Mesendoderm (in vitro differentiated cells): ENCODE results near the gene MOXD1.

Experiments used
- DNase-seq: peaks from one replicate; pipeline ENCODE4 v3.0.0; 2013
- H2AK5ac ChIP-seq: 2 replicates; pipeline ENCODE4 v1.6.1; 2013; ENCODE audit warnings: low read length, inconsistent platforms
- H2BK120ac ChIP-seq: 2 replicates; pipeline ENCODE4 v1.6.1; 2013; ENCODE audit warnings: low read depth, mild to moderate bottlenecking, low read length, moderate library complexity, mixed read lengths
- H2BK15ac ChIP-seq: replicated peaks from 2 replicates; pipeline ENCODE4 v1.6.1; 2013; ENCODE audit warnings: low read depth, mild to moderate bottlenecking, moderate library complexity
- H2BK5ac ChIP-seq: 2 replicates; pipeline ENCODE4 v1.6.1; 2013; ENCODE audit warnings: low read length, inconsistent platforms
- H3K18ac ChIP-seq: 2 replicates; pipeline ENCODE4 v1.6.1; 2013; ENCODE audit warnings: mild to moderate bottlenecking, low read length, mixed read lengths
- H3K23ac ChIP-seq: one replicate; pipeline ENCODE4 v1.6.1; 2013; ENCODE audit warnings: low read length
- H3K27ac ChIP-seq: 2 replicates; pipeline ENCODE4 v1.5.1; 2013; ENCODE audit warnings: low read depth, mild to moderate bottlenecking, inconsistent platforms, low read length, moderate library complexity
- H3K27me3 ChIP-seq: 2 replicates; pipeline ENCODE4 v1.6.1; 2013; ENCODE audit warnings: low read length, control low read depth, mild to moderate bottlenecking, inconsistent platforms; ENCODE audit not compliant: insufficient read depth, poor library complexity
- H3K36me3 ChIP-seq: 2 replicates; pipeline ENCODE4 v1.6.1; 2013; ENCODE audit warnings: low read length, inconsistent platforms; ENCODE audit not compliant: control insufficient read depth, insufficient read depth
- H3K4ac ChIP-seq: one replicate; pipeline ENCODE4 v1.6.1; 2013; ENCODE audit warnings: low read depth, mild to moderate bottlenecking, low read length, moderate library complexity
- H3K4me1 ChIP-seq: 2 replicates; pipeline ENCODE4 v1.6.1; 2013; ENCODE audit warnings: low read depth, low read length, inconsistent platforms; ENCODE audit not compliant: control insufficient read depth
- H3K4me2 ChIP-seq: 2 replicates; pipeline ENCODE4 v1.6.1; 2013; ENCODE audit warnings: low read length
- H3K4me3 ChIP-seq: 2 replicates; pipeline ENCODE4 v1.5.1; 2013; ENCODE audit warnings: mild to moderate bottlenecking, low read length
- H3K56ac ChIP-seq: one replicate; pipeline ENCODE4 v1.6.1; 2013; ENCODE audit warnings: low read length
- H3K79me1 ChIP-seq: 2 replicates; pipeline ENCODE4 v1.6.1; 2013; ENCODE audit warnings: low read length, inconsistent platforms
- H3K79me2 ChIP-seq: 2 replicates; pipeline ENCODE4 v1.6.1; 2013; ENCODE audit warnings: mild to moderate bottlenecking, low read length; ENCODE audit not compliant: control insufficient read depth, insufficient read depth
- H3K9ac ChIP-seq: 2 replicates; pipeline ENCODE4 v1.6.1; 2013; ENCODE audit warnings: low read length, inconsistent platforms
- H4K5ac ChIP-seq: one replicate; pipeline ENCODE4 v1.6.1; 2013; ENCODE audit warnings: low read length
- H4K8ac ChIP-seq: one replicate; pipeline ENCODE4 v1.6.1; 2013; ENCODE audit warnings: low read depth, mild to moderate bottlenecking, control low read depth, low read length, moderate library complexity
- WGBS: extraction: QIAGEN DNeasy Blood & Tissue Kit; methylation state at CpG from one replicate; pipeline ENCODE4 v1.1.7; 2013; ENCODE audit warnings: low lambda C conversion rate, missing lambda C conversion rate; ENCODE audit not compliant: insufficient coverage; ENCODE audit errors: extremely low coverage; 5-methylcytosine and 5-hydroxymethylcytosine counted together

Gene MOXD1

DNA sequence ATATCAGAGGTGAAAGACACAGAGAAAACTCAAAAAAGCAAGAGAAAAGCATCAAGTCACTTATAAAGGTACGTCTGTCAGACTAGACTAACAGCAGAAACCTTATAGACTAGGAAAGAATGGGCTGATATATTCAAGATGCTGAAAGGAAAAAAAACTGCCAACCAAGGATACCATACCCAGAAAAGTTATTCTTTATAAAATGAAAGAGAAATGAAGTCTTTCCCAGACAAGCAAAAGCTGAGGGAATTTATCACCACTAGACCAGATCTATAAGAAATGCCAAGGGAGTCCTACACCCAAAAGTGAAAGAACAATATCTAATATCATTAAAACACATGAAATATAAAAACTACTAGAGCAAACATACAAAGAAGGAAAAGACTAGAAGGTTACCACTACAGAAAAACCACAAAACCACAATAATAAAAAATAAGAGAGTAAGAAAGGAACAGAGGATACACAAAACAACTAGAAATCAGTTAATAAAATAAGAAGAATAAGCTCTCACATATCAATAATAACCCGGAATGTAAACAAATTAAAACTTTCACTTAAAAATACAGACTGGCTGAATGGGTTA is 6.2 kb downstream of the MOXD1 start:
- DNase-seq, result no peak
- WGBS, result no CpG with 5 or more reads among the region's 2 CpGs

DNA sequence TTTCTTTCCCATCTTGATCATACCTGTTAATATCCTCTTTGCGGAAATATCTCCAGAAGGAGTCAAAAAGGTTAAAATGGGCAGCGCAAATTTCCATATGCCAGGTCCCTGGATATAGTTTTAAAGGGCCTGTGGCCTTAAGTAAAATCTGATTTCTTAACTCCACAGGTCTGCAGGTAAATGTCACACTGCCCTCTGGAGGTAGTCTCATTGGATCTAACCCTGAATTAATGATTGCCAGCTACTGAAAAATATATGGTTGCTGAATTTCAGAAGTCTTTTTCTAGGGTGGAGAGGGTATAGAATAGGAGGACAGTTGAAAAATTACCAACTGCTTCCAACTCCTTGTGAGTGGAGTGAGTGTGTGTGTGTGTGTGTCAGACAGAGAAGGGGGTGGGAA is 8.5 kb downstream of the MOXD1 start:
- no peak overlapping the region for H3K4me2 ChIP-seq
- no peak overlapping the region for H2BK15ac ChIP-seq
- peak; percentile 51 for DNase-seq
- WGBS, result no CpG with 5 or more reads among the region's 2 CpGs
- H3K23ac ChIP-seq, result no peak overlapping the region
- H3K18ac ChIP-seq, result no peak overlapping the region
- no peaks in the 10 kb centered on the region for H3K27me3 ChIP-seq
- no peak overlapping the region for H3K9ac ChIP-seq
- no peaks in the 10 kb centered on the region for H3K4me1 ChIP-seq
- H2AK5ac ChIP-seq, result no peak overlapping the region
- H3K56ac ChIP-seq, result no peak overlapping the region
- no peaks in the 10 kb centered on the region for H3K79me2 ChIP-seq
- H3K4me3 ChIP-seq, result no peak overlapping the region
- H3K36me3 ChIP-seq, result no peaks in the 10 kb centered on the region
- H2BK5ac ChIP-seq, result no peak overlapping the region
- H4K8ac ChIP-seq, result no peak overlapping the region
- H4K5ac ChIP-seq, result no peak overlapping the region
- H2BK120ac ChIP-seq, result no peak overlapping the region
- no peaks in the 10 kb centered on the region for H3K79me1 ChIP-seq
- no peak overlapping the region for H3K27ac ChIP-seq
- no peak overlapping the region for H3K4ac ChIP-seq

More for the DNA sequence above, 6.2 kb downstream of the MOXD1 start:
- Histone ChIP-seq H3K27me3 (peaks cover 2% of the 10 kb centered on the region), H3K79me1 (no peaks in the 10 kb centered on the region), H3K79me2 (no peaks in the 10 kb centered on the region), H3K27ac (no peak overlapping the region), H2AK5ac (no peak overlapping the region), H3K18ac (no peak overlapping the region), H3K4me3 (no peak overlapping the region), H2BK15ac (no peak overlapping the region), H3K9ac (no peak overlapping the region), H4K5ac (no peak overlapping the region), H2BK120ac (no peak overlapping the region), H3K4me1 (no peaks in the 10 kb centered on the region), H3K56ac (no peak overlapping the region), H3K4ac (no peak overlapping the region), H4K8ac (no peak overlapping the region), H3K23ac (no peak overlapping the region), H3K36me3 (no peaks in the 10 kb centered on the region), H2BK5ac (no peak overlapping the region), H3K4me2 (no peak overlapping the region)

DNA sequence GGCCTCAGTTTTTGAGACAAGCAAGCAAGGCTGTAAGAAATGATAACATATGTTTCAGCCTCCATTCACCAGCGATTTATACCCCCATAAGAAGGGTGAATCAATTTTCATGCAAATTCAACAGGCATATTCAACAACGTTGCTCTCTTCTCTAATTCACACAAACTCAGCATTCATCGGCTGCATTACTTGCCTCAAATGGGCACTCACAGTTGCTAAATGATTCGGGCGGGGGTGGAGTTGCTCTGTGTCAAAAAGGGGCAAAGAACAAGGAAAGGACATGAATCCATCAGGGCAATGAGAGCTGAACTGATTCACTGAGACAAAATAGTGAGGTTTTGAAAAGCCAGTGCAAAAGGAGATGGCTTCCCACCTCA is 9.0 kb downstream of the MOXD1 start:
- H3K4me2 ChIP-seq, result no peak overlapping the region
- no peak overlapping the region for H3K4me3 ChIP-seq
- no peaks in the 10 kb centered on the region for H3K79me2 ChIP-seq
- no peak overlapping the region for H2AK5ac ChIP-seq
- no peak overlapping the region for H3K18ac ChIP-seq
- H3K23ac ChIP-seq, result no peak overlapping the region
- H4K8ac ChIP-seq, result no peak overlapping the region
- no peak overlapping the region for H2BK5ac ChIP-seq
- no peak overlapping the region for H2BK120ac ChIP-seq
- H3K36me3 ChIP-seq, result no peaks in the 10 kb centered on the region
- DNase-seq, result no peak
- WGBS, result no CpG with 5 or more reads among the region's 5 CpGs
- no peak overlapping the region for H3K9ac ChIP-seq
- no peaks in the 10 kb centered on the region for H3K79me1 ChIP-seq
- no peak overlapping the region for H3K56ac ChIP-seq
- H4K5ac ChIP-seq, result no peak overlapping the region
- no peak overlapping the region for H3K4ac ChIP-seq
- no peak overlapping the region for H2BK15ac ChIP-seq
- no peak overlapping the region for H3K27ac ChIP-seq
- H3K4me1 ChIP-seq, result no peaks in the 10 kb centered on the region
- no peaks in the 10 kb centered on the region for H3K27me3 ChIP-seq

GRCh38 chr6:132391391-132392269 is 9.6 kb downstream of the MOXD1 start:
- DNase-seq, result no peak
- Histone ChIP-seq H3K36me3 (no peaks in the 10 kb centered on the region), H2BK5ac (no peak overlapping the region), H3K79me2 (no peaks in the 10 kb centered on the region), H3K4me2 (no peak overlapping the region), H3K27ac (no peak overlapping the region), H3K4ac (no peak overlapping the region), H2BK15ac (no peak overlapping the region), H2AK5ac (no peak overlapping the region), H4K5ac (no peak overlapping the region), H3K79me1 (no peaks in the 10 kb centered on the region), H3K4me1 (no peaks in the 10 kb centered on the region), H3K23ac (no peak overlapping the region), H3K9ac (no peak overlapping the region), H2BK120ac (no peak overlapping the region), H3K56ac (no peak overlapping the region), H3K18ac (no peak overlapping the region), H4K8ac (no peak overlapping the region), H3K27me3 (no peaks in the 10 kb centered on the region), H3K4me3 (no peak overlapping the region)
- WGBS, result no CpG with 5 or more reads among the region's 12 CpGs

GRCh38 chr6:132390451-132390850 is 10.8 kb downstream of the MOXD1 start:
- Histone ChIP-seq H3K18ac (no peak overlapping the region), H3K4ac (no peak overlapping the region), H3K79me1 (no peaks in the 10 kb centered on the region), H3K79me2 (no peaks in the 10 kb centered on the region), H3K4me2 (no peak overlapping the region), H3K4me1 (no peaks in the 10 kb centered on the region), H2BK5ac (no peak overlapping the region), H3K9ac (no peak overlapping the region), H2BK15ac (no peak overlapping the region), H3K36me3 (no peaks in the 10 kb centered on the region), H3K23ac (no peak overlapping the region), H4K8ac (no peak overlapping the region), H2BK120ac (no peak overlapping the region), H2AK5ac (no peak overlapping the region), H3K27me3 (no peaks in the 10 kb centered on the region), H4K5ac (no peak overlapping the region), H3K4me3 (no peak overlapping the region), H3K27ac (no peak overlapping the region), H3K56ac (no peak overlapping the region)
- no CpG with 5 or more reads among the region's 4 CpGs for WGBS
- no peak for DNase-seq
